Sigmoid colon (tissue), 4 donors: ENCODE results near the gene LMAN2L.

Experiments
- POLR2A ChIP-seq, 2 donors: fragments of 450-650 bp; IDR thresholded peaks; one replicate each; pipeline ENCODE4 v1.6.1; 2016; ENCODE audit warnings: antibody characterized with exemption in 2 of 2, mild to moderate bottlenecking in 2 of 2, moderate library complexity in 2 of 2
- POLR2AphosphoS5 ChIP-seq, 4 donors: sonication (generic); formaldehyde crosslinking; IDR thresholded peaks; one replicate each; pipeline ENCODE4 v1.6.1; 2017; ENCODE audit warnings: antibody characterized with exemption in 4 of 4
- TF ChIP-seq, protein P1 (sequence below), 4 experiments: fragments of 450-650 bp in 3 of 4; fragments of 200-600 bp in 1 of 4; IDR thresholded peaks; one replicate each; pipeline ENCODE4 v1.5.1; 2016 to 2019; ENCODE audit warnings: antibody characterized with exemption in 4 of 4, mild to moderate bottlenecking in 3 of 4, moderate library complexity in 2 of 4

DNA sequence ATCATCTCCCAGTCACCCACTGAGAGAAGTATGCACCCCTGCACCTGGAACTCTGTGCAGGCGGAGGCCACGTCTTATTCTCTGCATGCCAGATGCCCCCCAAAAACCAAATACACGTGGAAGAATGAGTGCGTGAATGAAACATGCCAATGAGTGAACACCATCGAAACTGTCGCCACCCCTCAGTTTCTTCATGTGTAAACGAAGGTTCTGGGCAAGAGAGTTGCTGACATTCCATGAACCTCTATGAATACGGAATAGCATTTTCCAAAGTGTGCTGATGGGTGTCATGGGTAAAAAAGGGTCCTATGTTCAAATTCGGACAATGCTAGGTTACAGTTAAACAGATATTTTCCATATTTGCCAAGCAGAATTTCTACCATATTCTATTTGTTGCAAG, 77.5 kb downstream of the LMAN2L start:
- no peak for TF ChIP-seq POLR2AphosphoS5 (IDR thresholded peaks at IDR 0.05)
- TF ChIP-seq, protein P1, sequence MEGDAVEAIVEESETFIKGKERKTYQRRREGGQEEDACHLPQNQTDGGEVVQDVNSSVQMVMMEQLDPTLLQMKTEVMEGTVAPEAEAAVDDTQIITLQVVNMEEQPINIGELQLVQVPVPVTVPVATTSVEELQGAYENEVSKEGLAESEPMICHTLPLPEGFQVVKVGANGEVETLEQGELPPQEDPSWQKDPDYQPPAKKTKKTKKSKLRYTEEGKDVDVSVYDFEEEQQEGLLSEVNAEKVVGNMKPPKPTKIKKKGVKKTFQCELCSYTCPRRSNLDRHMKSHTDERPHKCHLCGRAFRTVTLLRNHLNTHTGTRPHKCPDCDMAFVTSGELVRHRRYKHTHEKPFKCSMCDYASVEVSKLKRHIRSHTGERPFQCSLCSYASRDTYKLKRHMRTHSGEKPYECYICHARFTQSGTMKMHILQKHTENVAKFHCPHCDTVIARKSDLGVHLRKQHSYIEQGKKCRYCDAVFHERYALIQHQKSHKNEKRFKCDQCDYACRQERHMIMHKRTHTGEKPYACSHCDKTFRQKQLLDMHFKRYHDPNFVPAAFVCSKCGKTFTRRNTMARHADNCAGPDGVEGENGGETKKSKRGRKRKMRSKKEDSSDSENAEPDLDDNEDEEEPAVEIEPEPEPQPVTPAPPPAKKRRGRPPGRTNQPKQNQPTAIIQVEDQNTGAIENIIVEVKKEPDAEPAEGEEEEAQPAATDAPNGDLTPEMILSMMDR (IDR thresholded peaks at IDR 0.05) = no peak
- TF ChIP-seq POLR2A (IDR thresholded peaks at IDR 0.05) = no peak
